Kidney epithelial cell (primary cell): ENCODE data around the gene LHPP. TPM values are rescaled to one million over a fixed set of nuclear protein-coding genes. Genes with fewer than 3 reads are reported as not detected.

Experiments used
- DNase-seq: peaks from one replicate; pipeline ENCODE4 v3.0.0-alpha.2; 2010; ENCODE audit warnings: low read depth
- H3K27me3 ChIP-seq: 2 replicates; pipeline ENCODE4 v1.6.0; 2011; ENCODE audit warnings: low read length; ENCODE audit not compliant: control insufficient read depth, insufficient read depth
- H3K36me3 ChIP-seq: 2 replicates; pipeline ENCODE4 v1.5.1; 2011; ENCODE audit warnings: low read length; ENCODE audit not compliant: control insufficient read depth, insufficient read depth
- H3K4me3 ChIP-seq: 2 replicates; pipeline ENCODE4 v1.5.1; 2011; ENCODE audit warnings: low read depth, mild to moderate bottlenecking, control low read depth, low read length
- total RNA-seq: library from RNA; depleted of rRNA; stranded (reverse); fragments of >200 nt; gene quantifications from 2 replicates; pipeline ENCODE4 v1.2.3, GENCODE V29; 2015
- TF ChIP-seq, protein P1 (sequence below): IDR thresholded peaks from 2 replicates; pipeline ENCODE4 v1.5.1; 2011; ENCODE audit warnings: mild to moderate bottlenecking, moderate library complexity, low read length, control low read depth, inconsistent platforms; ENCODE audit not compliant: insufficient read depth, poor library complexity, severe bottlenecking

The LHPP gene
- total RNA-seq, 1 donor from 2014 or later: 6.3 TPM

DNA sequence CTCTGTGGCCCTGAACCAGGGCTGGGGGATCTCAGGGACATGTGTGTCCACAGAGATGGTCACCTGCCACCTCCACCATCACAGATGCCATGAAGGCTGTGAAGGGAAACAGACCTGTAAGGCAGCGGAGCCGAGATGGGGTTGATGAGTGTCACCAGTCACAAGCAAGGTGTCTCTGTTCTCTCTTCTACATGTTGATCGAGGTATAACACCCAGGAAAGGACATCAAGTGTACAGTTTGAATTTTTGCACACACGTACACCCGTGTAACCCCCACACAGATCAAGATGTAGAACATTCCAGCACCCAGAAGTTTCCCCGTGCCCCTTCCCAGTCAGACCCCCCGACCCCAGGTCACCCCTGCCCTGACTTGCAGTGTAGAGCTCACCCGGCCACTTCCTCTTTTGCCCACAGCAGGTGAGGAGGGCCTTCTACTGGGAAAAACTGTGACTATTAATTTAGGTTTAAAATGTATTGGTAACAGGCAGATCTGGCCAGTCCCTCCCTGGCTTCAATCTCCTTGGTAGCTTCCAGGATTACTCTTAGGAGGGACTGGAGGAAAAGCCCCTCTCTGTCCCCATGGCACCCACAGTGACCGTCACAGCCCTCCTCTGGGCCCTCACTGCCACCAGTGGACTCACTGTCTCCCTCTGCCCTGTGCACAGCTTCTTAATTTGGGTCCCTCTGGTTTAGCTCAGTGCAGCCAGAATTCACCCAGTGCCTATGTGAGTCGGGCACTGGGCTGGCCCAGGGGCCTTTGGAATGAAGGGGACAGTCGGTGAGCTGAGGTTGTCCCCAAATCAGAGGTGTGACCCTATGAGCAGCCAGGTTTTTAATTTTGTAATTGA, 108.2 kb downstream of the LHPP start:
- TF ChIP-seq, protein P1, sequence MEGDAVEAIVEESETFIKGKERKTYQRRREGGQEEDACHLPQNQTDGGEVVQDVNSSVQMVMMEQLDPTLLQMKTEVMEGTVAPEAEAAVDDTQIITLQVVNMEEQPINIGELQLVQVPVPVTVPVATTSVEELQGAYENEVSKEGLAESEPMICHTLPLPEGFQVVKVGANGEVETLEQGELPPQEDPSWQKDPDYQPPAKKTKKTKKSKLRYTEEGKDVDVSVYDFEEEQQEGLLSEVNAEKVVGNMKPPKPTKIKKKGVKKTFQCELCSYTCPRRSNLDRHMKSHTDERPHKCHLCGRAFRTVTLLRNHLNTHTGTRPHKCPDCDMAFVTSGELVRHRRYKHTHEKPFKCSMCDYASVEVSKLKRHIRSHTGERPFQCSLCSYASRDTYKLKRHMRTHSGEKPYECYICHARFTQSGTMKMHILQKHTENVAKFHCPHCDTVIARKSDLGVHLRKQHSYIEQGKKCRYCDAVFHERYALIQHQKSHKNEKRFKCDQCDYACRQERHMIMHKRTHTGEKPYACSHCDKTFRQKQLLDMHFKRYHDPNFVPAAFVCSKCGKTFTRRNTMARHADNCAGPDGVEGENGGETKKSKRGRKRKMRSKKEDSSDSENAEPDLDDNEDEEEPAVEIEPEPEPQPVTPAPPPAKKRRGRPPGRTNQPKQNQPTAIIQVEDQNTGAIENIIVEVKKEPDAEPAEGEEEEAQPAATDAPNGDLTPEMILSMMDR: no peak

DNA sequence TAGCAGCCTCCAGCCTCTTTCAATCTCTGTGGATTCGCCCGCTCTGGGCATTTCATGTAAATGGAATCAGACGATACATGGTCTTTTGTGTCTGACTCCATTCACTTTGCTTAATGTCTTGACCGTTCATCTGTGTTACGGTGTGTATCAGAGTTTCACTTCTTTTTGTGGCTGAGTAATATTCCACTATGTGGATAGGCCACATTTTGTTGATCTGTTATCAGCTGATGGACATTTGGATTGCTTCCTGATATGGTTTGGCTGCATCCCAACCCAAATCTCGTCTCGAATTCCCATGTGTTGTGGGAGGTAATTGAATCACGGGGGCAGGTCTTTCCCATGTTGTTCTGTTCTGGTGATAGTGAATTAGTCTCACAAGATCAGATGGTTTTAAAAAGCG, 109.0 kb downstream of the LHPP start:
- Histone ChIP-seq H3K27me3 (peaks cover 12% of the 10 kb centered on the region), H3K36me3 (no peaks in the 10 kb centered on the region), H3K4me3 (no peak overlapping the region)
- DNase-seq: no peak
- TF ChIP-seq, protein P1: no peak

More for the DNA sequence above, 108.2 kb downstream of the LHPP start:
- DNase-seq: no peak
- Histone ChIP-seq H3K36me3 (no peaks in the 10 kb centered on the region), H3K4me3 (no peak overlapping the region), H3K27me3 (peaks cover 20% of the 10 kb centered on the region)

DNA sequence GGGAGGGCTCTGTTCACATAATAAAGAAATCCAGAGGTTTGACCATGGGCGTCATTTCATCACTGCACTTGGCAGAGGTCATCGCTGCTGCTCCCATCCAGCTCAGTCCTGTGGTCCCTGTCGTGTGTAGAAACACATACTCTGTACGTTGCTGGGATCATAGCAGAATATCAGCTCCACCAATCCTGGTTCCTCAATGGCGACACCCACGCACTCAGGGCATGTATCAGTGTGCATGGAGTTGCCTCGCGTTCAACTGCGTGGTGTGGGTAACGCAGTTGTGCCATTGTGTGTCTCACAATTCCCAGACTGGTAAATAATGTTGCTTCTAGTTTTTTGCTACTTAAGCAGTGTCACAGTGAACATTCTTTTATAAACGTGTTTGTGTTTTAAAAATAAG, 111.1 kb downstream of the LHPP start:
- no peaks in the 10 kb centered on the region for H3K27me3 ChIP-seq
- no peak for DNase-seq
- TF ChIP-seq, protein P1: no peak
- H3K36me3 ChIP-seq: no peaks in the 10 kb centered on the region
- no peak overlapping the region for H3K4me3 ChIP-seq

- H3K27me3 ChIP-seq: no peaks in the 10 kb centered on the region
- no peak overlapping the region for H3K4me3 ChIP-seq
- DNase-seq: no peak
- TF ChIP-seq, protein P1: no peak
- no peaks in the 10 kb centered on the region for H3K36me3 ChIP-seq
Measured at GRCh38 chr10:124573726-124574455, 112.3 kb downstream of the LHPP start.

DNA sequence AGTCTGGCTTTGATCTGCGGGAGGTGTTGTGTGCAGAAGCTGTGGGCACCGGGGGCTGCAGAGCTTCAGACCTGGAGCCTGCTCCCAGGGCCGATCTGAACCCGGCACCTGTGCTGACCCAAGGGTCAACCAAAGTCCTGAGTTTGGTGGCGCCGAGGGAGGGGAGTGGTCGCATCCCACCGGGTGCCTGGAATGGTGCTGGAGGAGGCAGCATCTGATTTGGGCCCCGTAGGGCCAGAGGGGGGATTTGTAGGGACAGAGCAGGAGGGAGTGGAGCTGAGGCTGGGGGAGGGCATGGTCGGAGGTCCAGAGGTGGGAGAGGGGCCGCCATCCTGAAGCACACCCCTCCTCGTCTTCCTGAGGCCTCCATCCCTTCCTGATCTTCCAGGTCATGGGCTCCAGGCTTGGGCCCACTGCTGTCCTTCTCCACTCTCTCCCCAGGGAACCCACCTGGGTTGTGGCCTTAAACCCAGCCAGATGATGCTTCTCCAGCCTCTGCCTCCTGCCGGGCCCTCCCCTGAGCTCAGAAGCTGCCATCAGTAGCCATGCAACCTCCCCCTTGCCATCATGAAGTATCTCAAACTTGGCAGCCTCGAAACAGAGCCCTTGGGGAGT, 112.9 kb downstream of the LHPP start:
- DNase-seq: no peak
- Histone ChIP-seq H3K4me3 (no peak overlapping the region), H3K27me3 (no peaks in the 10 kb centered on the region), H3K36me3 (no peaks in the 10 kb centered on the region)
- TF ChIP-seq, protein P1: no peak
